Ishikawa (cell line): ENCODE measurements around the gene ACD.
A peak's percentile ranks its signal among the peaks of the same experiment; 100 is the strongest.

Experiments used
- CEBPB ChIP-seq: IDR thresholded peaks from 2 replicates; pipeline ENCODE4 v1.6.1; 2012
- CREB1 ChIP-seq: IDR thresholded peaks from 2 replicates; pipeline ENCODE4 v1.6.1; 2012; ENCODE audit warnings: low read depth
- EGR1 ChIP-seq: IDR thresholded peaks from 2 replicates; pipeline ENCODE4 v1.6.1; 2012
- EP300 ChIP-seq: IDR thresholded peaks from 2 replicates; pipeline ENCODE4 v1.6.1; 2012; ENCODE audit warnings: borderline replicate concordance
- FOXM1 ChIP-seq: IDR thresholded peaks from 2 replicates; pipeline ENCODE4 v1.6.1; 2012; ENCODE audit warnings: low read depth, borderline replicate concordance
- MAX ChIP-seq: IDR thresholded peaks from 2 replicates; pipeline ENCODE4 v1.6.1; 2012
- NFIC ChIP-seq: IDR thresholded peaks from 2 replicates; pipeline ENCODE4 v1.6.1; 2012
- RAD21 ChIP-seq: IDR thresholded peaks from 2 replicates; pipeline ENCODE4 v1.6.1; 2012; ENCODE audit warnings: low read depth
- REST ChIP-seq: IDR thresholded peaks from 2 replicates; pipeline ENCODE4 v1.6.1; 2012; ENCODE audit warnings: low read depth, mild to moderate bottlenecking
- TAF1 ChIP-seq: IDR thresholded peaks from 2 replicates; pipeline ENCODE4 v1.6.1; 2012; ENCODE audit warnings: low read depth, mild to moderate bottlenecking
- TCF12 ChIP-seq: IDR thresholded peaks from 2 replicates; pipeline ENCODE4 v1.6.1; 2012; ENCODE audit warnings: low read depth
- TEAD4 ChIP-seq: IDR thresholded peaks from 2 replicates; pipeline ENCODE4 v1.6.1; 2012
- USF1 ChIP-seq: IDR thresholded peaks from 2 replicates; pipeline ENCODE4 v1.6.1; 2012
- YY1 ChIP-seq: IDR thresholded peaks from 2 replicates; pipeline ENCODE4 v1.6.1; 2012; ENCODE audit warnings: low read depth
- ZBTB7A ChIP-seq: IDR thresholded peaks from 2 replicates; pipeline ENCODE4 v1.6.1; 2012; ENCODE audit warnings: low read depth

ACD gene

GRCh38 chr16:67659675-67660563 lies at the start of gene ACD:
TSS of gene ACD (minus strand) at chr16:67660260. CDS start at chr16:67660220, 40 bp downstream.
- TF ChIP-seq REST (0 out of 2 replicates have a peak, but pooled peaks have one; percentile 5), TAF1 (peak; percentile 71), ZBTB7A (peak; percentile 37; the same call in 1 of the 2 replicates), CEBPB (no peak), NFIC (no peak; the same call in 1 of the 2 replicates), CREB1 (no peak), RAD21 (no peak), TCF12 (peak; percentile 19; the same call in 1 of the 2 replicates), MAX (peak; percentile 43), USF1 (no peak), TEAD4 (no peak), FOXM1 (no peak), EP300 (no peak), YY1 (no peak), EGR1 (peak; percentile 75)

- TF ChIP-seq USF1, result no peak
- TF ChIP-seq FOXM1, result no peak
- TF ChIP-seq EP300, result no peak
- no peak for TF ChIP-seq MAX
- no peak for TF ChIP-seq TCF12
- TF ChIP-seq EGR1, result no peak
- TF ChIP-seq CREB1, result no peak
- no peak for TF ChIP-seq YY1
- TF ChIP-seq CEBPB, result no peak
Measured at GRCh38 chr16:67709050-67709449, 49.0 kb upstream of the ACD start.

GRCh38 chr16:67708368-67708771 lies 48.3 kb upstream of the ACD start:
- TF ChIP-seq REST (no peak), EP300 (no peak), YY1 (no peak), USF1 (no peak), RAD21 (no peak), MAX (no peak), NFIC (no peak), CREB1 (no peak)

GRCh38 chr16:67707790-67708189 lies 47.7 kb upstream of the ACD start:
- TF ChIP-seq CREB1, result no peak
- TF ChIP-seq FOXM1, result no peak
- no peak for TF ChIP-seq YY1
- no peak for TF ChIP-seq NFIC
- no peak for TF ChIP-seq CEBPB
- TF ChIP-seq EP300, result no peak
- no peak for TF ChIP-seq MAX
- no peak for TF ChIP-seq TAF1

GRCh38 chr16:67707210-67707609 lies 47.1 kb upstream of the ACD start:
- TF ChIP-seq EP300, result no peak
